Fibroblast of villous mesenchyme (primary cell): ENCODE results near the gene S100A10. TPM values are rescaled to one million over a fixed set of nuclear protein-coding genes. Genes with fewer than 3 reads are reported as not detected.

Experiments used
- DNase-seq: peaks from one replicate; pipeline ENCODE4 v3.0.0-alpha.2; 2010; ENCODE audit warnings: low read depth
- H3K4me3 ChIP-seq: 2 replicates; pipeline ENCODE4 v1.5.1; 2011; ENCODE audit warnings: low read depth, mild to moderate bottlenecking, low read length
- total RNA-seq: library from RNA; depleted of rRNA; stranded (reverse); fragments of >200 nt; gene quantifications from 2 replicates; pipeline ENCODE4 v1.2.3, GENCODE V29; 2012
- TF ChIP-seq, protein P1 (sequence below): IDR thresholded peaks from 2 replicates; pipeline ENCODE4 v1.5.1; 2012; ENCODE audit warnings: low read depth, mild to moderate bottlenecking, low read length; ENCODE audit not compliant: insufficient read depth

Gene S100A10
- total RNA-seq, 1 donor: 70.0 TPM

DNA sequence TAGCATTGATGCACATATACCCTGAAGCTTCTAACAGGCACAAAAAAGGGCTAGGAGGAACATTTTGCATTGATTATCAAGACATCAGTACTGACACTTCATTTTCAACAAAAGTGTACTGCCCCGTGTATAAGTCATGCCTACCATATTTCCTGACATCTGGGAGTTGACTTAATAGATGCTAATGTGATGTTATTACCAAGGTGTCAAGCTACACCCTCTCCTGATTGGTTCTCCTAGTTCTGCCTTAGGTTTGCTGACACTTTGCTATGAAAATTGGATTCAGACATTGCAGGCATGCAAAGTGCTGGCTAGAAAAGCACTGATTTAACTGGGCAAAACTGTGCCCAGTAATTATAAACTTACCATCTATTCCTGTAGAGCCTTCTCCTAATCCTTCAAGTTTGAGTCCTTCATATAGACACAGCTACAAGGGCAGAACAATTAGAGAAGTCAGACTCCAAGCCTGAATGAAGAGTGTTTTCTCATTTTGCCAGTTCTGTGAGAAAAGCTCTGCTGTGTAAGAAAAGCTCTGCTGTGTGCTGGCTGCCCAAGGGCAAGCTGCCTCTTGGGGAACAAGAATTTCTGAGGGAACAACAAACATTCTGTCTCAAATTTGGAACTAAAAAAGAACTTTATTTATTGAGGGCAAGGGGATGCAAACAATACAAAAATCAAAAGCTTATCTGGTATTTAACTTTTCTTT, 11.2 kb downstream of the S100A10 start:
- no peak for DNase-seq
- TF ChIP-seq, protein P1, sequence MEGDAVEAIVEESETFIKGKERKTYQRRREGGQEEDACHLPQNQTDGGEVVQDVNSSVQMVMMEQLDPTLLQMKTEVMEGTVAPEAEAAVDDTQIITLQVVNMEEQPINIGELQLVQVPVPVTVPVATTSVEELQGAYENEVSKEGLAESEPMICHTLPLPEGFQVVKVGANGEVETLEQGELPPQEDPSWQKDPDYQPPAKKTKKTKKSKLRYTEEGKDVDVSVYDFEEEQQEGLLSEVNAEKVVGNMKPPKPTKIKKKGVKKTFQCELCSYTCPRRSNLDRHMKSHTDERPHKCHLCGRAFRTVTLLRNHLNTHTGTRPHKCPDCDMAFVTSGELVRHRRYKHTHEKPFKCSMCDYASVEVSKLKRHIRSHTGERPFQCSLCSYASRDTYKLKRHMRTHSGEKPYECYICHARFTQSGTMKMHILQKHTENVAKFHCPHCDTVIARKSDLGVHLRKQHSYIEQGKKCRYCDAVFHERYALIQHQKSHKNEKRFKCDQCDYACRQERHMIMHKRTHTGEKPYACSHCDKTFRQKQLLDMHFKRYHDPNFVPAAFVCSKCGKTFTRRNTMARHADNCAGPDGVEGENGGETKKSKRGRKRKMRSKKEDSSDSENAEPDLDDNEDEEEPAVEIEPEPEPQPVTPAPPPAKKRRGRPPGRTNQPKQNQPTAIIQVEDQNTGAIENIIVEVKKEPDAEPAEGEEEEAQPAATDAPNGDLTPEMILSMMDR: no peak
- H3K4me3 ChIP-seq: no peak overlapping the region

DNA sequence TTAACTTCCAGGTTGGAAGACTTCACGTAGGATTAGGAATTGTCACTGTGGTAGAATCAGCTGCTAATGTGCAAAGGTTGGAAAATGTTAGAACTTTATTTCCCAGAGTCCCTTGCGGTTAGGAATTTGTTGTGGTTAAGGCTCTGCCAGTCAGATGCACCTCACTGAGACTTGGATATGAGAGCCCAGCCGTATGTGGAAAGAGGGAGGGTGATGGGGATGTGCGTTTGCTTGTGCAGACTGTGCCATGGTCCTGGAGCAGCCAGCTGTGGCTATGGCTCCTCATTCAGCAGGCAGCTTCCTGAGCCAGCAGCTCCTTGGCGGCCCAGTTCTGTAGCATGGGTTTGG, 12.5 kb downstream of the S100A10 start:
- DNase-seq: no peak
- TF ChIP-seq, protein P1: no peak
- no peak overlapping the region for H3K4me3 ChIP-seq

DNA sequence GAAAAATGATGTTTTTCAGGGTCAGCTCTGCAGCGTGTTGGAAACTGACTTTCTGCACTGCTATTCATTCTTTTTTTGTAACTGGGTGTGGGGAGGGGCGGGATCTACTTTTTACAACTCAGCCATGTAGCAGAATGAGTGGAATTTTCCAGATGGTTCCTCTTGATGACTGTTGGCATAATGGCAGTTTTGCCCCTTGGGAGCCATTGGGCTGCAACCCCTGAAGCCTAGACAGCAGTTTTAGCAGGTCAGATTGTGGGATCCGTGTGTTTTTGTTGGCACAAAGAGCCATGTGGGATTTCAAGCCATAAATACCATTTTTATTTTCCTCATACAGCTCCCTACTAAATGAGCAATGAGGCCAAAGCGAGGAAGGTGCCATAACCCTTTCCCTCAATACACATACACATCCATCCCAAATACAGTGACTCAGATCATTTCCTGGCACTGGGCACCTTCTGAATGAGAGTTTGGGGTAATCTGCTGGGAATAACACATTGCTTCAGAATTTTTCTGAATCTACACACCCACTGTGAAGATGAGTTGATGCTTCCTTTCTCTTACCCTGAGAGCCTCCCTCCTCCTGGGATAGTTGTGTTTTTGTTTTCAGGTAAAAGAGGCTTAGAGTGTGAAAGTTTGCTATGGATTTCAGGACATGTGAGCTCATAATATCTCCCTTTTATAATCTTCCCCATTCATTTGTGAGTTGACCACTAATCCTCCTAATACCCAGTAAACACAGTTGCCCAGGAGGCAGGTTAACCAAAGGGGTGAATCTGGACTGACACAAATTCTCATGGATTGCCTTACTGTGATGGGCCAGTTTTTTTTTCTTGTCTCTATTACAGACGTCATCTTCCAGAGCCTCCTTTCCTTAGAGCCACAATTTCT, 13.1 kb downstream of the S100A10 start:
- TF ChIP-seq, protein P1: no peak
- H3K4me3 ChIP-seq: no peak overlapping the region
- peak; percentile 69 for DNase-seq

DNA sequence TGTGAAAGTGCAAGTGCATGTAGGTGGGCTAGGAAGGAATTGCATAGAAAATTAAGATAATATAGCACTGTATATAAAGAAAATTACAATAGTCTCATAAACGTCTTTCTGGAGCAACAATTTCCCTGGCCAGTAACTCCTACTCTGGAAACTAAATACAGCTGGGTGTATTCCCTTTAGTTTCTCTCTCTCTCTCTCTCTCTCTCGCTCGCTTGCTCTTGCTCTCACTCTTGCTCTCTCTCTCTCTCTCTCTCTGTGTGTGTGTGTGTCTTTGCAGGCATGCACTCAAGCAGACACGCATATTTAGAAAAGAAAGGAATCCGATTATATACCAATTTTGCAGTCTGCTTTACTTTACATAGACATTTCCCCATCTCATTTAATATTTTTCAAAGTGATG, 14.7 kb downstream of the S100A10 start:
- TF ChIP-seq, protein P1: no peak
- no peak for DNase-seq
- no peak overlapping the region for H3K4me3 ChIP-seq

DNA sequence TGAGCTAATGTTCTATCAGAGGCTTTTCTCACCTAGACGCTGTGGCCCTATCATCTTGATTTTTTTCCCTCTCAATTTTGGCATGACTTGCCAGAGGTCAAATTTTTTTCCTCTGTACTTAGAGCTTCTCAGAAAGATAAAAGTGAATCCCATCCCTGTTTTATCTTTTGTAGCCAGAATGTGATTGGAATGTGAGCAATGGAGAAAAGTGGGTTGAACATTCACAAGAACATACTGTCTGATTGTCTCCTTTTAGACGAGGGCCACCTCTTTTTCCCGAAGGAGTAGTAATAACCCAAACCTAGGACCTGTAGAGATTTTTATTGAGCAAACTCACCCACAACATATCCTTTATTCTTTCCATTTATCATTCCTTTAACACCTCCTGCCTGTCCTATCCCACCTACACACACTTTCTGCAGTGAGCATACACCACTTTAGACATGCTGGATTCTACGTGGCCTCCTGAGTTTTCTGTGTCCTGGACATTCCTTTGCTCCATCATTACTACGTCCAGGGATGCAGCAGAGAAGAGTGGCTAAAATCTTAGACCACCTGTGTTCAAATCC, 15.9 kb downstream of the S100A10 start:
- DNase-seq: no peak
- H3K4me3 ChIP-seq: no peak overlapping the region
- TF ChIP-seq, protein P1: no peak

DNA sequence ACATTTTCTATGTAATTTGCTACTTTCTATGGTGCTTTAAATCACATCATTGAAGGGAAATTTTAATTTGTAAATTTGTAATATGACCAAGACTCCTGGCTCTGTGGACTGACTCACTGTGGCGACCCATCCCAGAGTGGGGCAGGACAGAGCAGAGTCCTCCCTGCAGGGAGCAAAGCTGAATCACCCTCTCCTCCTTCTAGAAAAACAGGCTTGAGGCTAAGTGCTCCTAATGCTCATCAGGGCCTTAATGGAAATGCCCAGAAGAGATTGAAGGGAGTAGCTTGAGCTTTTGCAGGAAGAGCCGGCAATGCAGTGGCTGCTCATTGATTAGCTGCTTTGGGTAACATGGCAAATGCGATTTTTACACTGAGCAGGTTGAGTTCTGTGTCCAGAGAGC, 16.8 kb downstream of the S100A10 start:
- TF ChIP-seq, protein P1: no peak
- no peak overlapping the region for H3K4me3 ChIP-seq
- no peak for DNase-seq
